Astrocyte (in vitro differentiated cells and primary cell): Measurements from ENCODE around the gene SP7. TPM values are rescaled to one million over a fixed set of nuclear protein-coding genes. Genes with fewer than 3 reads are reported as not detected.

Source experiments
- DNase-seq: peaks from one replicate; pipeline ENCODE4 v3.0.0-alpha.2; 2010; ENCODE audit warnings: low read depth
- FAIRE-seq: peaks from 2 replicates; lab custom pipeline; 2011; peaks lifted over from hg19 to GRCh38; lab: Jason Lieb, UNC
- H2AFZ ChIP-seq: 2 replicates; pipeline ENCODE4 v1.6.0; 2012; ENCODE audit warnings: low read depth, low read length, inconsistent platforms
- H3K27ac ChIP-seq: 2 replicates; pipeline ENCODE4 v1.5.1; 2011; ENCODE audit warnings: low read depth, low read length, inconsistent platforms
- H3K27me3 ChIP-seq: 2 replicates; pipeline ENCODE4 v1.6.0; 2011; ENCODE audit warnings: low read length, inconsistent platforms; ENCODE audit not compliant: insufficient read depth
- H3K36me3 ChIP-seq: 2 replicates; pipeline ENCODE4 v1.5.1; 2011; ENCODE audit warnings: low read length, inconsistent platforms; ENCODE audit not compliant: insufficient read depth
- H3K4me1 ChIP-seq: 2 replicates; pipeline ENCODE4 v1.5.1; 2011; ENCODE audit warnings: low read length, inconsistent platforms; ENCODE audit not compliant: insufficient read depth
- H3K4me2 ChIP-seq: 2 replicates; pipeline ENCODE4 v1.6.0; 2012; ENCODE audit warnings: low read length, inconsistent platforms
- H3K4me3 ChIP-seq: 2 replicates; pipeline ENCODE4 v1.5.1; 2011; ENCODE audit warnings: low read depth, mild to moderate bottlenecking, low read length, inconsistent platforms; ENCODE audit not compliant: insufficient read depth
- H3K79me2 ChIP-seq: 2 replicates; pipeline ENCODE4 v1.6.0; 2012; ENCODE audit warnings: mild to moderate bottlenecking, low read length, inconsistent platforms; ENCODE audit not compliant: insufficient read depth
- H3K9ac ChIP-seq: 2 replicates; pipeline ENCODE4 v1.6.0; 2012; ENCODE audit warnings: mild to moderate bottlenecking, low read length, inconsistent platforms
- H3K9me3 ChIP-seq: 2 replicates; pipeline ENCODE4 v1.5.1; 2012; ENCODE audit warnings: low read depth, mild to moderate bottlenecking, low read length, inconsistent platforms; ENCODE audit not compliant: insufficient read depth
- H4K20me1 ChIP-seq: 2 replicates; pipeline ENCODE4 v1.6.0; 2012; ENCODE audit warnings: low read length, inconsistent platforms; ENCODE audit not compliant: insufficient read depth
- H3K27ac Mint-ChIP-seq: one replicate; pipeline ENCODE4 v1.8.0; 2021; ENCODE audit warnings: mild to moderate bottlenecking, mixed read lengths; ENCODE audit not compliant: unreplicated experiment
- H3K27me3 Mint-ChIP-seq: one replicate; pipeline ENCODE4 v1.8.0; 2021; ENCODE audit warnings: low read depth, mixed read lengths; ENCODE audit not compliant: unreplicated experiment
- H3K36me3 Mint-ChIP-seq: one replicate; pipeline ENCODE4 v1.8.0; 2021; ENCODE audit warnings: low read depth, mixed read lengths; ENCODE audit not compliant: unreplicated experiment
- H3K4me1 Mint-ChIP-seq: one replicate; pipeline ENCODE4 v1.8.0; 2021; ENCODE audit warnings: low read depth, mixed read lengths; ENCODE audit not compliant: unreplicated experiment
- H3K4me3 Mint-ChIP-seq: one replicate; pipeline ENCODE4 v1.8.0; 2021; ENCODE audit warnings: mild to moderate bottlenecking, moderate library complexity, mixed read lengths; ENCODE audit not compliant: unreplicated experiment
- H3K9me3 Mint-ChIP-seq: one replicate; pipeline ENCODE4 v1.8.0; 2021; ENCODE audit warnings: mild to moderate bottlenecking, mixed read lengths; ENCODE audit not compliant: unreplicated experiment
- EZH2 ChIP-seq: IDR thresholded peaks from 2 replicates; pipeline ENCODE4 v1.6.1; 2012; ENCODE audit warnings: mild to moderate bottlenecking, low read length, inconsistent platforms; ENCODE audit not compliant: insufficient read depth
- total RNA-seq: library from RNA; stranded (reverse); gene quantifications from 2 replicates; pipeline ENCODE4 v1.2.1, GENCODE V29; 2021
- TF ChIP-seq, protein P1 (sequence below): IDR thresholded peaks from 2 replicates; pipeline ENCODE4 v1.5.1; 2011; ENCODE audit warnings: low read depth, mild to moderate bottlenecking, inconsistent platforms, low read length, moderate library complexity; ENCODE audit not compliant: insufficient read depth

SP7 gene
- total RNA-seq, 1 donor from 2014 or later, result not detected

DNA sequence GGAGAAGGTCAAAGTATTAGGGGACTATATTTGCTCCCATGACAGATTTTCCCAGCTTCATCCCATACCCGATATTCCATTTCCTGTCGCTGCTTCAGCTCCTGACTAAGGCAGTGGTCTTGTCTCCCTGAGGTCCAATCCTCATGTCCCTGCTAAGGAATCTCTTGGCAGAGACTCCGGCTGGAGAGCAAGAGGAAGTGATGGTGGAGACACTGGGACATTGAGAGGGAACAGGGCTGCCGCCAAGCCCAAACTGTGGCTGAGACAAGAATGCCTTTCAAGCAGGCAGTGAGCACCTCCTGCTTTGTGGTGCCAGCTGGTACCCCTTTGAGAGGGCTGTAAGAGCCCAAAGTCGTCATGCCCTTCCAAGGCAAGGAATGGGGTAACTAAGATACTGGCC lies 5.5 kb downstream of the SP7 start:
- H3K4me3 Mint-ChIP-seq, result no peak overlapping the region
- Histone ChIP-seq H3K4me1 (no peaks in the 10 kb centered on the region), H3K9ac (no peak overlapping the region), H3K36me3 (no peaks in the 10 kb centered on the region), H3K4me2 (no peak overlapping the region), H3K27ac (no peak overlapping the region), H3K4me3 (no peak overlapping the region), H4K20me1 (no peaks in the 10 kb centered on the region), H3K79me2 (no peaks in the 10 kb centered on the region), H3K9me3 (no peaks in the 10 kb centered on the region), H3K27me3 (peaks cover 6% of the 10 kb centered on the region), H2AFZ (no peak overlapping the region)
- H3K36me3 Mint-ChIP-seq, result no peaks in the 10 kb centered on the region
- DNase-seq (no peak), FAIRE-seq (no peak)
- peaks cover 2% of the 10 kb centered on the region for H3K4me1 Mint-ChIP-seq
- TF ChIP-seq EZH2, result no peak
- TF ChIP-seq, protein P1, sequence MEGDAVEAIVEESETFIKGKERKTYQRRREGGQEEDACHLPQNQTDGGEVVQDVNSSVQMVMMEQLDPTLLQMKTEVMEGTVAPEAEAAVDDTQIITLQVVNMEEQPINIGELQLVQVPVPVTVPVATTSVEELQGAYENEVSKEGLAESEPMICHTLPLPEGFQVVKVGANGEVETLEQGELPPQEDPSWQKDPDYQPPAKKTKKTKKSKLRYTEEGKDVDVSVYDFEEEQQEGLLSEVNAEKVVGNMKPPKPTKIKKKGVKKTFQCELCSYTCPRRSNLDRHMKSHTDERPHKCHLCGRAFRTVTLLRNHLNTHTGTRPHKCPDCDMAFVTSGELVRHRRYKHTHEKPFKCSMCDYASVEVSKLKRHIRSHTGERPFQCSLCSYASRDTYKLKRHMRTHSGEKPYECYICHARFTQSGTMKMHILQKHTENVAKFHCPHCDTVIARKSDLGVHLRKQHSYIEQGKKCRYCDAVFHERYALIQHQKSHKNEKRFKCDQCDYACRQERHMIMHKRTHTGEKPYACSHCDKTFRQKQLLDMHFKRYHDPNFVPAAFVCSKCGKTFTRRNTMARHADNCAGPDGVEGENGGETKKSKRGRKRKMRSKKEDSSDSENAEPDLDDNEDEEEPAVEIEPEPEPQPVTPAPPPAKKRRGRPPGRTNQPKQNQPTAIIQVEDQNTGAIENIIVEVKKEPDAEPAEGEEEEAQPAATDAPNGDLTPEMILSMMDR, result no peak
- no peaks in the 10 kb centered on the region for H3K9me3 Mint-ChIP-seq
- no peak overlapping the region for H3K27ac Mint-ChIP-seq
- H3K27me3 Mint-ChIP-seq, result peaks cover 67% of the 10 kb centered on the region

DNA sequence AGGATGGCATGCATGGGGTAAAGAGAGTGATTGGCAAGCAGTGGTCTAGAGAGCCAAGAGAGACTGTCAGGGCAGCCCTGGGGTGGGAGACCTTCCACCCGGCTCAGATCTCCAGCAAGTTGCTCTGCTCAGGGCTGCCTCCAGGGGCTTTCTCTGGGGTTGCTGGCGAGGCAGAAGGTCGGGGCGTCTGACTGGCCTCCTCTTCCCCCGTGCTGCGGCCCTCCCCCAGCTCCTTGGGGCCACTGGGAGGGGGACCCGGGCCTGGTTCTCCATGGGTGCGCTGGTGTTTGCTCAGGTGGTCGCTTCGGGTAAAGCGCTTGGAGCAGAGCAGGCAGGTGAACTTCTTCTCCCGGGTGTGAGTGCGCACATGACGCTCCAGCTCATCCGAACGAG lies 8.1 kb downstream of the SP7 start:
- no peak overlapping the region for H3K9ac ChIP-seq
- Mint-ChIP-seq H3K9me3 (no peaks in the 10 kb centered on the region), H3K27me3 (peaks cover 49% of the 10 kb centered on the region), H3K4me1 (peaks cover 7% of the 10 kb centered on the region), H3K27ac (no peak overlapping the region), H3K36me3 (no peaks in the 10 kb centered on the region), H3K4me3 (no peak overlapping the region)
- no peak overlapping the region for H3K4me3 ChIP-seq
- no peaks in the 10 kb centered on the region for H3K79me2 ChIP-seq
- no peaks in the 10 kb centered on the region for H3K36me3 ChIP-seq
- peaks cover 5% of the 10 kb centered on the region for H3K27me3 ChIP-seq
- no peaks in the 10 kb centered on the region for H4K20me1 ChIP-seq
- H2AFZ ChIP-seq, result no peak overlapping the region
- H3K9me3 ChIP-seq, result no peaks in the 10 kb centered on the region
- TF ChIP-seq, protein P1, result no peak
- no peak for TF ChIP-seq EZH2
- no peak for DNase-seq
- no peak for FAIRE-seq
- no peak overlapping the region for H3K4me2 ChIP-seq
- no peak overlapping the region for H3K27ac ChIP-seq
- peaks cover 7% of the 10 kb centered on the region for H3K4me1 ChIP-seq

DNA sequence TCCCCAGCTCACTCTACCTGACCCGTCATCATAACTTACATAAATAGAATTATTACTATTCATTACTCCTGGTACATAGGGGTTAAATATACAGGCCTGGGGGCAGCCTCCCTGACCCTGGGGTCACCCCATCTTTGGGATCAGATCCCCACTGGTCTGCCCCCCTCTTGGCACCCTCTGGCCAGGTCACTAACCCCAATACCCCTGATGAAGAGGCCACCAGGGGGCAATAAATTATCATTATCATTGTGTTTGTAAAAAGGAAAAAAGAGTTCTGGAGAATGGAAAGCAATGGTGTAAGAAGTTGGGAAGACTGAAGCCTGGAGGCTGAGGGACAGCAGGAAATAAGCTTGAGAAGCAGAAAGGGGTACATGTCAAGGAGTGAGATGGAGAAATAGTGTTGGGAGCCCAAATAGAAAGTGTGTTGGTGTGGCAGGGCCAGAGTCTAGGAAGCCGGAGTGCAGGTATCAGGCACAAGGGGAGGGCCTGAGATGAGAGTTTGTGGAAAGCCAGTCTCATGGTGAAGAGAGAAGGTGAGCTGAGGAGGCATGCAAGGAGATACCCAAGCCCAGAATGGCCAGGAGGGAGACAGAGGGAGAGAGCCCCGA lies 8.6 kb downstream of the SP7 start:
- H4K20me1 ChIP-seq, result no peaks in the 10 kb centered on the region
- no peak overlapping the region for H3K27ac Mint-ChIP-seq
- no peak overlapping the region for H2AFZ ChIP-seq
- no peaks in the 10 kb centered on the region for H3K9me3 ChIP-seq
- peaks cover 7% of the 10 kb centered on the region for H3K4me1 ChIP-seq
- no peak overlapping the region for H3K4me3 Mint-ChIP-seq
- H3K4me1 Mint-ChIP-seq, result peaks cover 7% of the 10 kb centered on the region
- DNase-seq, result no peak
- H3K27ac ChIP-seq, result no peak overlapping the region
- H3K36me3 Mint-ChIP-seq, result no peaks in the 10 kb centered on the region
- H3K9me3 Mint-ChIP-seq, result no peaks in the 10 kb centered on the region
- no peaks in the 10 kb centered on the region for H3K36me3 ChIP-seq
- no peak overlapping the region for H3K4me2 ChIP-seq
- no peak overlapping the region for H3K4me3 ChIP-seq
- peaks cover 5% of the 10 kb centered on the region for H3K27me3 ChIP-seq
- no peak overlapping the region for H3K9ac ChIP-seq
- peaks cover 50% of the 10 kb centered on the region for H3K27me3 Mint-ChIP-seq
- no peaks in the 10 kb centered on the region for H3K79me2 ChIP-seq
- TF ChIP-seq, protein P1, result no peak
- TF ChIP-seq EZH2, result no peak
- no peak for FAIRE-seq
